Spleen (tissue), 11 donors: ENCODE data around the gene USP1. TPM values are rescaled to one million over a fixed set of nuclear protein-coding genes. Genes with fewer than 3 reads are reported as not detected.

Experiments used
- DNase-seq: peaks from one replicate; pipeline ENCODE4 v3.0.0-alpha.2; 2020
- H3K27ac ChIP-seq, 8 donors: fragments of 200-600 bp; sonication (generic) in 7 of 8; 1 replicate in 4 of 8; 2 replicates in 4 of 8; pipeline versions ENCODE4 v1.5.0 to v1.8.0; 2016 to 2021; ENCODE audit warnings: inconsistent platforms in 4 of 8, mild to moderate bottlenecking in 4 of 8, moderate library complexity in 1 of 8
- H3K27me3 ChIP-seq, 7 donors: fragments of 200-600 bp; sonication (generic) in 6 of 7; replicated peaks in 1 of 7; 1 replicate in 4 of 7; 2 replicates in 3 of 7; pipeline versions ENCODE4 v1.5.0 to v1.8.0; 2016 to 2021; ENCODE audit warnings: inconsistent platforms in 3 of 7, mild to moderate bottlenecking in 1 of 7
- H3K36me3 ChIP-seq, 6 donors: fragments of 200-600 bp; sonication (generic) in 5 of 6; 1 replicate in 4 of 6; 2 replicates in 2 of 6; pipeline versions ENCODE4 v1.5.0 to v1.8.0; 2016 to 2021; ENCODE audit warnings: inconsistent platforms in 2 of 6
- H3K4me1 ChIP-seq, 6 donors: fragments of 200-600 bp; sonication (generic) in 5 of 6; 1 replicate in 3 of 6; 2 replicates in 3 of 6; pipeline versions ENCODE4 v1.5.0 to v1.8.0; 2016 to 2021; ENCODE audit warnings: inconsistent platforms in 3 of 6
- H3K4me3 ChIP-seq, 8 donors: fragments of 200-600 bp; sonication (generic) in 7 of 8; 1 replicate in 4 of 8; 2 replicates in 4 of 8; pipeline versions ENCODE4 v1.5.0 to v1.8.0; 2016 to 2021; ENCODE audit warnings: inconsistent platforms in 4 of 8, mild to moderate bottlenecking in 4 of 8, moderate library complexity in 2 of 8
- H3K9me3 ChIP-seq, 8 donors: fragments of 200-600 bp; sonication (generic) in 7 of 8; 1 replicate in 4 of 8; 2 replicates in 4 of 8; pipeline versions ENCODE4 v1.5.0 to v1.8.0; 2016 to 2021; ENCODE audit warnings: inconsistent platforms in 4 of 8
- POLR2A ChIP-seq, 3 donors: fragments of 450-650 bp; IDR thresholded peaks; one replicate each; pipeline ENCODE4 v1.5.1; 2017; ENCODE audit warnings: antibody characterized with exemption in 3 of 3, mild to moderate bottlenecking in 1 of 3
- POLR2AphosphoS5 ChIP-seq, 3 donors: sonication (generic); formaldehyde crosslinking; IDR thresholded peaks; one replicate each; pipeline ENCODE4 v1.5.1; 2017; ENCODE audit warnings: antibody characterized with exemption in 3 of 3
- WGBS, 5 donors: extraction: QIAGEN DNeasy Blood & Tissue Kit in 3 of 5; methylation state at CpG; one replicate each; pipeline versions ENCODE4 v1.1.5 to v1.1.7; 2013 to 2018; 5-methylcytosine and 5-hydroxymethylcytosine counted together
- intact Hi-C: fragments of 100-400 bp; cut with DNase I; formaldehyde crosslinking; loops from one replicate; pipeline ENCODE4 v1.15.0; 2023; ENCODE audit warnings: low total_unique reads
- polyA plus RNA-seq, 3 donors: library from polyadenylated mRNA; stranded (reverse); fragments of 200-250 nt; gene quantifications; one replicate each; pipeline ENCODE4 v1.2.1, GENCODE V29; 2013
- total RNA-seq, 7 donors: library from RNA; depleted of rRNA in 3 of 7; stranded (reverse); fragments of >200 nt in 3 of 7; fragmentation: NEBNext Ultra II Directional in 4 of 7; extraction: Animal tissue kit (Norgen Biotek cat#: 25700) in 4 of 7; gene quantifications; one replicate each; pipeline versions ENCODE4 v1.1.0 to v1.2.1, GENCODE V29; 2016 to 2021
- TF ChIP-seq, protein P1 (sequence below), 11 experiments: fragments of 200-600 bp in 7 of 11; fragments of 450-650 bp in 4 of 11; sonication (generic) in 4 of 11; IDR thresholded peaks in 8 of 11; conservative IDR thresholded peaks in 3 of 11; 1 replicate in 7 of 11; 2 replicates in 4 of 11; pipeline versions ENCODE4 v1.4.0 to v1.8.0; 2016 to 2021; ENCODE audit warnings: antibody characterized with exemption in 11 of 11, inconsistent platforms in 4 of 11, mild to moderate bottlenecking in 1 of 11
- donor health status: healthy with polysubstance abuse.
- donor health status: DM: no; HTN: no; CAD: no; lungs with moderate emphysema.
- donor health status: DM: no; HTN: no; CAD: no.
- donor health status: Bipolar disorder and iron deficiency.
- donor health status: healthy.
- donor health status: DM: no; HTN: no; CAD: no.
- donor health status: DM: yes; HTN: yes; CAD: no.

Gene USP1
- total and polyA plus RNA-seq, 10 donors: 9.2 to 29.6 (median 25.8) TPM

- peak; percentile 99 for DNase-seq
- H3K36me3 ChIP-seq: peaks cover 0 to 8% (median 0%) of the 10 kb centered on the region in 6 donors
- H3K4me3 ChIP-seq: peak overlapping the region; percentile 47 to 99 (median 96)
- H3K4me1 ChIP-seq: peaks cover 22 to 46% (median 40%) of the 10 kb centered on the region in 6 donors
- WGBS, 5 donors: 0 to 1% (median 1%) methylated on average over 30 to 45 of the region's 45 CpGs
- TF ChIP-seq POLR2A (IDR thresholded peaks at IDR 0.05): peak; percentile 63 to 79 (median 72)
- TF ChIP-seq, protein P1, sequence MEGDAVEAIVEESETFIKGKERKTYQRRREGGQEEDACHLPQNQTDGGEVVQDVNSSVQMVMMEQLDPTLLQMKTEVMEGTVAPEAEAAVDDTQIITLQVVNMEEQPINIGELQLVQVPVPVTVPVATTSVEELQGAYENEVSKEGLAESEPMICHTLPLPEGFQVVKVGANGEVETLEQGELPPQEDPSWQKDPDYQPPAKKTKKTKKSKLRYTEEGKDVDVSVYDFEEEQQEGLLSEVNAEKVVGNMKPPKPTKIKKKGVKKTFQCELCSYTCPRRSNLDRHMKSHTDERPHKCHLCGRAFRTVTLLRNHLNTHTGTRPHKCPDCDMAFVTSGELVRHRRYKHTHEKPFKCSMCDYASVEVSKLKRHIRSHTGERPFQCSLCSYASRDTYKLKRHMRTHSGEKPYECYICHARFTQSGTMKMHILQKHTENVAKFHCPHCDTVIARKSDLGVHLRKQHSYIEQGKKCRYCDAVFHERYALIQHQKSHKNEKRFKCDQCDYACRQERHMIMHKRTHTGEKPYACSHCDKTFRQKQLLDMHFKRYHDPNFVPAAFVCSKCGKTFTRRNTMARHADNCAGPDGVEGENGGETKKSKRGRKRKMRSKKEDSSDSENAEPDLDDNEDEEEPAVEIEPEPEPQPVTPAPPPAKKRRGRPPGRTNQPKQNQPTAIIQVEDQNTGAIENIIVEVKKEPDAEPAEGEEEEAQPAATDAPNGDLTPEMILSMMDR (IDR thresholded peaks at IDR 0.05 in 8 of 11, conservative IDR thresholded peaks at IDR 0.05 in 3 of 11): peak in 1 of 11 experiments; percentile 22
- peak; percentile 98 to 99 (median 98) for TF ChIP-seq POLR2AphosphoS5 (IDR thresholded peaks at IDR 0.05)
- peak overlapping the region; percentile 93 to 99 (median 98) for H3K27ac ChIP-seq
- H3K9me3 ChIP-seq: no peaks in the 10 kb centered on the region
- no peaks in the 10 kb centered on the region for H3K27me3 ChIP-seq
- intact Hi-C loops: no loop called here
These were observed 797 bp upstream of the USP1 start for GRCh38 chr1:62436039-62436465.

- H3K9me3 ChIP-seq: no peaks in the 10 kb centered on the region
- no peaks in the 10 kb centered on the region for H3K27me3 ChIP-seq
- peak overlapping the region; percentile 93 to 99 (median 98) for H3K27ac ChIP-seq
- intact Hi-C loops: no loop called here
- H3K4me1 ChIP-seq: peaks cover 22 to 53% (median 42%) of the 10 kb centered on the region in 6 donors
- 0 to 1% (median 1%) methylated on average over 52 to 68 of the region's 68 CpGs for WGBS, 5 donors
- H3K36me3 ChIP-seq: peaks cover 0 to 22% (median 7%) of the 10 kb centered on the region in 6 donors
- peak overlapping the region; percentile 83 to 99 (median 96) for H3K4me3 ChIP-seq
- TF ChIP-seq, protein P1 (IDR thresholded peaks at IDR 0.05 in 8 of 11, conservative IDR thresholded peaks at IDR 0.05 in 3 of 11): no peak
- TF ChIP-seq POLR2AphosphoS5 (IDR thresholded peaks at IDR 0.05) (no peak), POLR2A (IDR thresholded peaks at IDR 0.05) (no peak)
- DNase-seq: no peak
These were observed 558 bp downstream of the USP1 start for GRCh38 chr1:62437273-62437940.

- Histone ChIP-seq H3K9me3 (no peaks in the 10 kb centered on the region), H3K27me3 (no peaks in the 10 kb centered on the region), H3K27ac (peak overlapping the region in 5 of 8 donors; percentile 94 to 99 (median 97)), H3K4me1 (peaks cover 22 to 53% (median 42%) of the 10 kb centered on the region in 6 donors), H3K4me3 (peak overlapping the region; percentile 83 to 99 (median 96)), H3K36me3 (peaks cover 0 to 29% (median 12%) of the 10 kb centered on the region in 6 donors)
- DNase-seq: no peak
- intact Hi-C loops: no loop called here
- 0 to 4% (median 1%) methylated on average over 7 of the region's 7 CpGs for WGBS, 5 donors
- TF ChIP-seq POLR2A (IDR thresholded peaks at IDR 0.05): no peak
- no peak for TF ChIP-seq POLR2AphosphoS5 (IDR thresholded peaks at IDR 0.05)
- TF ChIP-seq, protein P1 (IDR thresholded peaks at IDR 0.05 in 8 of 11, conservative IDR thresholded peaks at IDR 0.05 in 3 of 11): no peak
These were observed 1.3 kb downstream of the USP1 start for GRCh38 chr1:62438163-62438562.

GRCh38 chr1:62439652-62440371 is 3.0 kb downstream of the USP1 start:
- 54 to 77% (median 63%) methylated on average over 4 of the region's 4 CpGs for WGBS, 5 donors
- TF ChIP-seq POLR2A (IDR thresholded peaks at IDR 0.05) (no peak), POLR2AphosphoS5 (IDR thresholded peaks at IDR 0.05) (no peak)
- TF ChIP-seq, protein P1 (IDR thresholded peaks at IDR 0.05 in 8 of 11, conservative IDR thresholded peaks at IDR 0.05 in 3 of 11): no peak
- H3K27me3 ChIP-seq: no peaks in the 10 kb centered on the region
- H3K9me3 ChIP-seq: no peaks in the 10 kb centered on the region
- DNase-seq: no peak
- no peak overlapping the region for H3K27ac ChIP-seq
- intact Hi-C loops: no loop called here
- H3K36me3 ChIP-seq: peaks cover 0 to 46% (median 19%) of the 10 kb centered on the region in 6 donors
- H3K4me1 ChIP-seq: peaks cover 22 to 60% (median 46%) of the 10 kb centered on the region in 6 donors
- peak overlapping the region in 1 of 8 donors; percentile 96 for H3K4me3 ChIP-seq
